Peyer's patch (tissue), 4 donors: ENCODE results near the gene YAP1.

Experiments
- POLR2A ChIP-seq, 2 donors: fragments of 450-650 bp; IDR thresholded peaks; one replicate each; pipeline ENCODE4 v1.5.1; 2017; ENCODE audit warnings: antibody characterized with exemption in 2 of 2, mild to moderate bottlenecking in 2 of 2, moderate library complexity in 2 of 2
- TF ChIP-seq, protein P1 (sequence below), 6 experiments: fragments of 450-650 bp in 4 of 6; fragments of 200-600 bp in 2 of 6; sonication (generic) in 1 of 6; IDR thresholded peaks; one replicate each; pipeline ENCODE4 v1.5.1; 2017 to 2019; ENCODE audit warnings: antibody characterized with exemption in 6 of 6, mild to moderate bottlenecking in 3 of 6, moderate library complexity in 1 of 6

DNA sequence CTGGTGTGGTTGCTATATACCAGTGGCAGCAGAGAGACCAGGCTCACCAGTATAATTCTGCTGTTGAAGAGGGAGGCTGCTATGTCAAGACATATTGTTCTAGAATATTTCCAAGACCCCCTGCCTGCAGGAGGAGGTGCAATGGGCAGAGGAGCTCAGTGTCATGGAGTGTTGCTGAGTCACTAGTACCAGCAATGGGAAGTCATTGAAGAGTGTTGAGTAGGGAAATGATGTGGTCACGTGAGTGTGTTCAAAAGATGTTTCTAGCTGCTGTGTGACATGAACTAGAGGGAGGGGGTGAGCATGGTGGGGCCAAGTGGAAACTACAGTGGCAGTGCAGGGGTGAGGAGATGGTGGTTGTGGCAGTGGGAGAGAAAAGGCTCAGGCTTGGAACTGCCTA is 130.8 kb downstream of the YAP1 start:
- TF ChIP-seq, protein P1, sequence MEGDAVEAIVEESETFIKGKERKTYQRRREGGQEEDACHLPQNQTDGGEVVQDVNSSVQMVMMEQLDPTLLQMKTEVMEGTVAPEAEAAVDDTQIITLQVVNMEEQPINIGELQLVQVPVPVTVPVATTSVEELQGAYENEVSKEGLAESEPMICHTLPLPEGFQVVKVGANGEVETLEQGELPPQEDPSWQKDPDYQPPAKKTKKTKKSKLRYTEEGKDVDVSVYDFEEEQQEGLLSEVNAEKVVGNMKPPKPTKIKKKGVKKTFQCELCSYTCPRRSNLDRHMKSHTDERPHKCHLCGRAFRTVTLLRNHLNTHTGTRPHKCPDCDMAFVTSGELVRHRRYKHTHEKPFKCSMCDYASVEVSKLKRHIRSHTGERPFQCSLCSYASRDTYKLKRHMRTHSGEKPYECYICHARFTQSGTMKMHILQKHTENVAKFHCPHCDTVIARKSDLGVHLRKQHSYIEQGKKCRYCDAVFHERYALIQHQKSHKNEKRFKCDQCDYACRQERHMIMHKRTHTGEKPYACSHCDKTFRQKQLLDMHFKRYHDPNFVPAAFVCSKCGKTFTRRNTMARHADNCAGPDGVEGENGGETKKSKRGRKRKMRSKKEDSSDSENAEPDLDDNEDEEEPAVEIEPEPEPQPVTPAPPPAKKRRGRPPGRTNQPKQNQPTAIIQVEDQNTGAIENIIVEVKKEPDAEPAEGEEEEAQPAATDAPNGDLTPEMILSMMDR (IDR thresholded peaks at IDR 0.05) = no peak
- TF ChIP-seq POLR2A (IDR thresholded peaks at IDR 0.05) = no peak
